ENCODE measurements around the gene MOK. TPM values are rescaled to one million over a fixed set of nuclear protein-coding genes. Genes with fewer than 3 reads are reported as not detected.
A peak's percentile ranks its signal among the peaks of the same experiment; 100 is the strongest.

MOK gene
- total RNA-seq, 1 experiment from 2014 or later = 2.8 TPM

GRCh38 chr14:102232348-102232625, 72.7 kb downstream of the MOK start:
- H3K27ac Mint-ChIP-seq = no peak overlapping the region
- no peak overlapping the region for H2AFZ ChIP-seq (ENCODE audit: low read length)
- no peak overlapping the region for H3T11ph ChIP-seq (ENCODE audit: low read length)
- no peak overlapping the region for H4K5ac ChIP-seq (ENCODE audit: insufficient read length, low read depth, low read length)
- H3K9ac ChIP-seq (ENCODE audit: extremely low read depth, insufficient read length, low read length) = no peak overlapping the region
- H3K27ac ChIP-seq (ENCODE audit: insufficient read length, low read depth, low read length) = no peak overlapping the region
- no peaks in the 10 kb centered on the region for H3K79me2 ChIP-seq (ENCODE audit: insufficient read depth, low read length)
- H4K8ac ChIP-seq (replicated peaks; ENCODE audit: insufficient read length, low read depth, low read length) = no peak overlapping the region
- H3K9me3 ChIP-seq (ENCODE audit: control insufficient read depth, low read depth, low read length) = no peaks in the 10 kb centered on the region
- H3K27me3 ChIP-seq (ENCODE audit: insufficient read depth, low read length) = no peaks in the 10 kb centered on the region
- H3K14ac ChIP-seq (ENCODE audit: insufficient read depth, low read length) = no peak overlapping the region
- H3K27me3 Mint-ChIP-seq (ENCODE audit: low read depth) = no peaks in the 10 kb centered on the region; the same call in 1 of the 2 replicates
- H3K56ac ChIP-seq (ENCODE audit: insufficient read length, low read depth, low read length) = no peak overlapping the region
- DNase-seq = no peak
- no CpG with 5 or more reads among the region's 9 CpGs for WGBS (ENCODE audit: extremely low coverage, insufficient read length, low lambda C conversion rate)
- H4K20me1 ChIP-seq (ENCODE audit: control insufficient read depth, insufficient read depth, insufficient read length) = no peaks in the 10 kb centered on the region
- H3K79me1 ChIP-seq (ENCODE audit: insufficient read depth, low read depth, low read length, poor library complexity, severe bottlenecking) = no peaks in the 10 kb centered on the region
- H3K23me2 ChIP-seq (ENCODE audit: insufficient read length, low read depth, low read length, poor library complexity, severe bottlenecking) = no peaks in the 10 kb centered on the region
- H3K4ac ChIP-seq (ENCODE audit: low read depth, low read length) = no peak overlapping the region
- H4K91ac ChIP-seq (ENCODE audit: insufficient read length, low read depth, low read length) = no peak overlapping the region
- 0 out of 3 replicates have a peak, but pooled peaks have one; percentile 24 for TF ChIP-seq CTCF (conservative IDR thresholded peaks at IDR 0.05)
- no peak overlapping the region for H2AK5ac ChIP-seq (ENCODE audit: insufficient read length, low read length)
- H3K4me1 Mint-ChIP-seq = no peaks in the 10 kb centered on the region
- H3K36me3 Mint-ChIP-seq (ENCODE audit: insufficient read depth in 1 of 3, low read depth in 3 of 3) = no peaks in the 10 kb centered on the region
- H3K4me1 ChIP-seq (ENCODE audit: insufficient read depth, low read length) = no peaks in the 10 kb centered on the region
- H2BK5ac ChIP-seq (ENCODE audit: insufficient read length, low read length) = no peak overlapping the region
- H2BK20ac ChIP-seq (ENCODE audit: low read depth, low read length, poor library complexity, severe bottlenecking) = no peak overlapping the region
- no peaks in the 10 kb centered on the region for H3K9me3 Mint-ChIP-seq
- H3K23ac ChIP-seq (ENCODE audit: insufficient read length, low read depth, low read length) = no peak overlapping the region
- H3K4me2 ChIP-seq (ENCODE audit: insufficient read depth, insufficient read length, low read length) = no peak overlapping the region
- no peak overlapping the region for H2BK120ac ChIP-seq (ENCODE audit: low read depth, low read length, poor library complexity, severe bottlenecking)
- H2BK12ac ChIP-seq (ENCODE audit: insufficient read length, low read depth, low read length) = no peak overlapping the region
- no peak overlapping the region for H3K4me3 Mint-ChIP-seq
- no peak overlapping the region for H2BK15ac ChIP-seq (ENCODE audit: low read depth, low read length)
- H3K18ac ChIP-seq (ENCODE audit: insufficient read length, low read depth, low read length) = no peak overlapping the region

Data from H9 (cell line).